ENCODE measurements around the gene GSTA4. TPM values are rescaled to one million over a fixed set of nuclear protein-coding genes. Genes with fewer than 3 reads are reported as not detected.

Gene GSTA4
- total and polyA plus RNA-seq, 2 of the 8 experiments (the other 6 are each of a cell fraction or from before 2014, with no cell fraction given) = 13.9 to 21.6 TPM

GRCh38 chr6:53009511-53009910, 14.4 kb upstream of the GSTA4 start:
- no peak overlapping the region for H3K4ac ChIP-seq (replicated peaks; ENCODE audit: insufficient read length, low read depth, low read length)
- no peaks in the 10 kb centered on the region for H3K79me1 ChIP-seq (ENCODE audit: low read depth, low read length)
- H2BK120ac ChIP-seq (replicated peaks; ENCODE audit: low read depth, low read length) = no peak overlapping the region
- H3K56ac ChIP-seq (replicated peaks; ENCODE audit: insufficient read length, low read depth, low read length) = no peak overlapping the region
- no peak overlapping the region for H3K18ac ChIP-seq (ENCODE audit: extremely low read depth, low read length)
- ChIA-PET POLR2A (ENCODE audit: partially characterized antibody) (no interaction called here), CTCF (ENCODE audit: partially characterized antibody) (interaction anchor here (1.3 to 3.6 kb wide), 2 partner anchors 13 to 34 kb away, joined by 3 to 20 read pairs; partner anchors contain the start of gene GSTA4)
- no peak overlapping the region for H3K23ac ChIP-seq (ENCODE audit: insufficient read length)
- WGBS, 2 experiments (ENCODE audit: extremely low coverage in 1 of 2, insufficient coverage in 1 of 2, insufficient read length in 1 of 2, insufficient replicate concordance in 2 of 2, low coverage in 1 of 2, low lambda C conversion rate in 2 of 2, missing lambda C conversion rate in 1 of 2) = 93% methylated on average over 3 of the region's 3 CpGs; no CpG with 5 or more reads in 1 of the 2 experiments
- no peak overlapping the region for H3K14ac ChIP-seq (ENCODE audit: insufficient read length)
- no peak overlapping the region for H4K8ac ChIP-seq (ENCODE audit: extremely low read depth, insufficient read depth, low read length)
- no peak overlapping the region for H3K4me2 ChIP-seq (ENCODE audit: insufficient read depth in 1 of 2, low read depth in 2 of 2, low read length in 2 of 2)
- no peak overlapping the region for H3K9ac ChIP-seq (replicated peaks in 1 of 4; ENCODE audit: extremely low read depth in 1 of 4, low read depth in 3 of 4, low read length in 3 of 4)
- no peak for FAIRE-seq
- H4K91ac ChIP-seq (replicated peaks; ENCODE audit: insufficient read length, low read length) = no peak overlapping the region
- H2BK15ac ChIP-seq (ENCODE audit: low read length) = no peak overlapping the region
- no peak for DNase-seq (ENCODE audit: low read depth in 1 of 2, low spot score in 2 of 2)
- H3K27ac ChIP-seq (ENCODE audit: low read depth, low read length) = no peak overlapping the region
- no peaks in the 10 kb centered on the region for H3K27me3 ChIP-seq (replicated peaks in 1 of 4; ENCODE audit: control insufficient read depth in 3 of 4, extremely low read depth in 1 of 4, insufficient read depth in 3 of 4, low read length in 3 of 4)
- no peak overlapping the region for H4K5ac ChIP-seq (ENCODE audit: insufficient read length, low read depth, low read length)
- no peak overlapping the region for H2BK20ac ChIP-seq (ENCODE audit: low read length)
- no peak overlapping the region for H2BK5ac ChIP-seq (ENCODE audit: low read depth, low read length)
- no peaks in the 10 kb centered on the region for H3K4me1 ChIP-seq (replicated peaks in 1 of 4; ENCODE audit: control insufficient read depth in 3 of 4, insufficient read depth in 4 of 4, low read length in 3 of 4)
- no peak overlapping the region for H2AK5ac ChIP-seq (ENCODE audit: low read depth, low read length)
- H3K79me2 ChIP-seq (ENCODE audit: control insufficient read depth in 1 of 2, insufficient read depth in 2 of 2, low read length in 2 of 2) = no peaks in the 10 kb centered on the region
- H2BK12ac ChIP-seq (ENCODE audit: low read depth, low read length) = no peak overlapping the region
- H3K23me2 ChIP-seq (ENCODE audit: low read depth, low read length) = no peaks in the 10 kb centered on the region
- H3K36me3 ChIP-seq (ENCODE audit: control insufficient read depth in 2 of 4, insufficient read depth in 4 of 4, low read length in 3 of 4) = peaks cover 5 to 36% (median 10%) of the 10 kb centered on the region in 4 experiments; a peak in 6 of 8 replicates
- H3K9me3 ChIP-seq (ENCODE audit: insufficient read depth in 2 of 2, low read depth in 1 of 2, low read length in 1 of 2) = no peaks in the 10 kb centered on the region
- H4K20me1 ChIP-seq (replicated peaks in 1 of 2; ENCODE audit: control insufficient read depth in 1 of 2, insufficient read depth in 2 of 2, low read length in 2 of 2) = no peaks in the 10 kb centered on the region
- H3K4me3 ChIP-seq (ENCODE audit: extremely low read depth in 1 of 4, insufficient read depth in 2 of 4, low read depth in 3 of 4, low read length in 4 of 4) = no peak overlapping the region
- TF ChIP-seq HDAC6 (IDR thresholded peaks at IDR 0.05; ENCODE audit: low read depth, low read length) = no peak
- no peak for TF ChIP-seq SIRT6 (IDR thresholded peaks at IDR 0.05; ENCODE audit: low read length)
- no peak for TF ChIP-seq CHD2 (IDR thresholded peaks at IDR 0.05; ENCODE audit: low read length)
- TF ChIP-seq JUND (IDR thresholded peaks at IDR 0.05; ENCODE audit: low read length) = no peak
- TF ChIP-seq SUZ12 (IDR thresholded peaks at IDR 0.05; ENCODE audit: low read length) = no peak
- no peak for TF ChIP-seq PHF8 (conservative IDR thresholded peaks at IDR 0.05; ENCODE audit: low read depth, low read length)
- no peak overlapping the region for H2AFZ ChIP-seq (ENCODE audit: low read length)

Data from H1 (cell line).